ENCODE data around the gene GLRA3. TPM values are rescaled to one million over a fixed set of nuclear protein-coding genes. Genes with fewer than 3 reads are reported as not detected.
"Not testable (repeated sequence)": the region's sequence is repeated elsewhere in the genome, so short reads cannot be mapped to it uniquely, and the experiment has no call there.

GLRA3 gene
- total RNA-seq, 2 donors from 2014 or later: not detected

DNA sequence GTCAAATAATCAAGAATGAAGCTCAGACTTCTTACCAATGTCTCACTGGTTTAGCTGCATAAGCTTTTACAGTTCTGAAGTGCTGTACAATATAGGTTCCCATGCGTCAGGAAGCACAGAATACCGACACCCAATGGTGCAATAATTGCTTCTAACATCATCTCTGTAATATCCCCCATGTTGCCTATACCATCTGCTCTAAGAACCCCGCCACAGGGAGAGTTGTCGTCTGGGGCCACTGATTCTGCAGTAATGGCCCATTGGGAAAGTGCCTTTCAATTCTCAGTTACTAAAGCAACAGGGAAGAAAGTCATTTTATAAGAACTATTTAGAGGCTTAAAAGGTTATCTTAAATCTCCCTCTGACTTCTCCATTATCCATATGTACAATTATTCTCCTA is 94.9 kb downstream of the GLRA3 start:
- no peak for DNase-seq
- no peak for ATAC-seq
- intact Hi-C loops (cut with DNase I): no loop called here

DNA sequence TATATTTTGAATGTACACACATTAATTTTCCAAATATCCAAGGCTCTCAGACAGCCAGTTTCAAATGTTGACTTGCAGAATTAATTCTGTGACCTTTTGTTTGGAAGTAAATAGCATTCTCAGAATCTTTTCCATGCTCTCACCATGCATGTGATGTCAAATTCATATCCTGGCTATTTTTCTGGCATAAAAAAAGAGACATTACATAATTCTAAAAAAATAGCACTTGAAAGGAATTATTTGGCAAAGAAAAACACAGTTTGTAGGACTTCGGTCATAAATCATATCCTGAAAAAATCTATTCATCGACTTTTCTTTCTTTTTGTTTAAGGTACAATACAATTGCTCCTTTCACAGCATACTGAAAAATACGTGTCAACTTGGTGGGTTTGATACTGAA is 111.2 kb downstream of the GLRA3 start:
- ATAC-seq: no peak
- intact Hi-C loops (cut with DNase I): no loop called here
- no peak for DNase-seq

DNA sequence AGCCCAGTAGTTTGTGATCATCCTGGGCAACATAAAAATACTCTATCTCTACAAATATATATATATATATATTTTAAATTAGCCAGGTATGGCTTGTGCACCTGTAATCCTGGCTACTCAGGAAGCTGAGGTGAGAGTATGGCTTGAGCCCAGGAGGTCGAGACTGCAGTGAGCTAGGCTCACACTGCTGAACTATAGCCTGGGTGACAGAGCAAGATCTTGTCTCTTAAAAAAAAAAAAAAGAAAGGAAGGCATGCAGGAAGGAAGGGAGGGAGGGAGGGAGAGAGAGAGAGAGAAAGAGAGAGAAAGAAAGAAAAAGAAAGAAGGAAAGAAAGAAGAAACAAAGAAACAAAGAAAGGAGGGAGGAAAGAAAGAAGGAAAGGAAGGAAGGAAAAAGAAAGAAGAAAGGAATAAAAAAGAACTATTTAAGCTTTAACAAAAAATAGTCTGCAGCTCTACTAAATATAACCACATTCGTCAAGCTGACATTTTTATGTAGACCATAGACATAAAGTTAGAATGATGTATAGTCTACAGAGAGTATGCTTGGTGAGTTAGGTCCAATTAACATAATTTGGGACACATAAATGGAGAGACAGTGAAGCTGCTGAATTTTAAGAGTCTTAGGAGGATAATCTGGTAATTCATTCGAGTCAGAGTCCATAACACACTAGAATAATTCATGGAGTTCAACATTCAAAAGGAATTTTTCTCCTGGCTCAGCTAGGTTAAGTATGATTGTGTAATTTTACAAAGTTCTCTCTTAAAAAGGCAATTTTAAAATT is 111.9 kb downstream of the GLRA3 start:
- intact Hi-C loops (cut with DNase I): no loop called here
- DNase-seq (no peak), ATAC-seq (no peak)

DNA sequence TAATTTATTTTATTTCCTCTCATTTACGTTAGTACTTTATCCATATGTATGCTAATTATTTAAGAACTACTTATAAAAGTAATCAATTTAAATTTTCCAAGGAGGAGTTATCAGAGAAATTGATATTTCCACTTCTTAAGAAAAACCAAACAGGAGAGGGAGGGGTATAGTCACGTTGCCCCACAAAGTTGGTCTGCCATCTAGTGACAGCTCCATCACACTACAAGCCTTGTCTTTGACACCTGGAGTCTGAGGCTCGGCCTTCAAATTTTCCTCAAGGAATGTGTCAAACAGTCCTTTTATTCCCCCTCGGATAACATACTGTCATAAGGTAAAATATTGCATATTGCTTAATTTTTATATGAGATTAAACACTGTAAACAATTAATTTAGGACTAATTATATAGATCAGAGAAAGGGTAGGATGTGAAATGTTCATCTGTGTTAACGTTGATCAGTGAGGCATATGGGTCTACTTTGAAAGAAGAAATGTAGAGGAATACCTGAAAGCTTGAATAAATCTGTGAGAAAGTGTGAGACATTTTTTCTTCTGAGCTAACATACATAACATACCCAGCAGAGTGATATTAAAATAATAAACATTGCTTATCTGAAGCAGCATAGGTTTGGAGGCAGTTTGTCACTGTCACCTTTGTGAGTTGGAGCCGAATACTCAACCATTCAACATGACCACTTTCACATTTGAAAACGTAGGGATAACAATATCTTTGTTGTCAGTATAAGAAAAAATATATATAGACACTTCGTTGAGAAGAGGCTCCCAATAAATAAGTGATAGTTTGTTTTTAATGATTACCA is 114.4 kb downstream of the GLRA3 start:
- ATAC-seq (peak in 1 of 2 donors; percentile 45), DNase-seq (no peak)
- intact Hi-C loops (cut with DNase I): no loop called here

DNA sequence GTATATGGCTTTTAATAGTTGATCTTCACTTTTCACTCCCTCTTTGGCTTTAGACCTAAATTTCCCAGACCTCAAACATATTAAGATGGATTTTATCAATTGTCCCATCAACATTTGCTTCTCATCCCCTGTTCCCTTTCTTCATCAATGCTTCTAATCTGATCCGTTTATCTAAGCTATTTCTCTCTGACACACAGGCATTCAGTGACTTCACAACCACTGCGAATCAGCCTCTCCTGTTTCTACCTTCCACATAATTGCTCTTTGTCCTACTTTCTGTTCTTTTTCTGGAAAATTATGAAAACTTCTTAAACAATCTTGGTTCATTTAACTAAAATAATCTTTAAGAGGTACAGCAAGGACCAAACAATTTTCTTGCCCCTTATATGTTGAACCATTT is 115.2 kb downstream of the GLRA3 start:
- no peak for DNase-seq
- intact Hi-C loops (cut with DNase I): no loop called here
- no peak for ATAC-seq

DNA sequence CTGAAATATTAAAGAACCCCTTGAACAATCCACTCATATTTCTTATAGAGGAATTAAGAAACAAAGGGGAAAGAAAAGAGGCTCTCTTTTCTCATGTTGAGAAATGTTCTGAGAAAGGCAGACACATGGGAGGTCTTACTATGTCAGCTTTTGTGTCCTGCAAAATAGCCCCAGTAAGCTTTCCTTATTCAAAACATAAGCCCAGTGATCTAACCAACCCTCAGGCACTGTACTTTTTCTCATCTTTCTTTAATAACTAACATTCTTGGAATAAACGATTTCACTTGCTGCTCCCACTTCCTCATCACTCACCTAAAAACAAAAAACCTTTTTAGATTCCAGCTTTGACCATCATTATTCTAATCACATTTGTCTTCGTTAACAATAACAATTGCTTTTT is 115.9 kb downstream of the GLRA3 start:
- intact Hi-C loops (cut with DNase I): no loop called here
- DNase-seq: no peak
- no peak for ATAC-seq

DNA sequence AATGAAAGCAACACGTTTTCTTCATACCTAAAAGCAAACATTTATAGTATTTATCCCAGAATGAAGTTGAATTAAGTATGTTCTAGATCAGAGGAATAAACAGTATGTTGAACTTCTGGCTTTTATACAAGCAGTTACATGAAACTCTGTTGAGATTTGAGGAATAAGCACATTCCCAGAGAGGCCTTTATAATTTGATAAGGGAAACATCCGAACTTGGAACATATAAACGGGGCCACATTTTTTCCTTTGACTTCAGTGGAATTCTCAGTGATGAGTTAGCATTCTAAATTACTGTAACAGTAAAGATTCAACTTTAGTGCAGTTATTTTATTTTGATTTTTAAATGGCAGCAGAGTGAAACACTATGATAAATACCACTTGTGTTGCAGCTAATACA is 119.5 kb downstream of the GLRA3 start:
- DNase-seq (no peak), ATAC-seq (no peak)
- intact Hi-C loops (cut with DNase I): no loop called here

DNA sequence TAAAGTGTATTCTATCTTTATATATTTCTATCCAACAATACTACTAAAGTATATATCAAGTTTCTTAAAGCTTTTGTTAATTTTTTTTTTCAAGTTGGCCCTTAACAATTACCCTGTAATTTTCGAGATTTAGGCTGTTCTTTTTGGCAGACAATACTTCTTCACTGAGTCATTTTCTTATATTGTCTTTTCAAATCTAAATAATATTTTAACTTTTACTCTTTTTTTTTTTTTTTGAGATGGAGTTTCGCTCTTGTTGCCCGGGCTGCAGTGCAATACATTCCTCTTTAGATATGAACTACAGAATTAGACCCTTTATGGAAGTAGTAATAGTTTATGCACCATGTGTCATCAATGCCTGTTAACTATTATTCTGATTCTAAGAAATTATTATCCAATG is 120.7 kb downstream of the GLRA3 start:
- DNase-seq (no peak), ATAC-seq (no peak)
- intact Hi-C loops (cut with DNase I): no loop called here

DNA sequence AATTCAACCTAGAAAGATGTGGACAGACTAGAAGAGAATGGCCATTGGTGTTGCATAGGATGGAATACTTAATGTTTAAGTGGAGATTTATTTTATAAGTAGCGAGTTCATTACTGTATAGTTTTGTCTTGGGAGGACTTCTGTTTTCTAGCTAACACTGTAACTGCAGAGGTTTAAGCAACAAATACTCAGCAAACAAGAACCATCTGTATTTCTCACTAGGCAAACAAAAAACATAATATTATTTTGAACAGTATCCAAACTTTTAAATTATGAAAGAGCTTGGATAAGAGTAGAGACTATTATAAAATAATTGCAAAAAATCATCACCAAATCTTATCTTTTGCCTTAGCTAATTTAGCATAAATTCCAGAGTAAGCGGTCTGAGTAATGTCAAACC is 121.1 kb downstream of the GLRA3 start:
- DNase-seq: no peak
- ATAC-seq: peak in 1 of 2 donors; percentile 44
- intact Hi-C loops (cut with DNase I): no loop called here

DNA sequence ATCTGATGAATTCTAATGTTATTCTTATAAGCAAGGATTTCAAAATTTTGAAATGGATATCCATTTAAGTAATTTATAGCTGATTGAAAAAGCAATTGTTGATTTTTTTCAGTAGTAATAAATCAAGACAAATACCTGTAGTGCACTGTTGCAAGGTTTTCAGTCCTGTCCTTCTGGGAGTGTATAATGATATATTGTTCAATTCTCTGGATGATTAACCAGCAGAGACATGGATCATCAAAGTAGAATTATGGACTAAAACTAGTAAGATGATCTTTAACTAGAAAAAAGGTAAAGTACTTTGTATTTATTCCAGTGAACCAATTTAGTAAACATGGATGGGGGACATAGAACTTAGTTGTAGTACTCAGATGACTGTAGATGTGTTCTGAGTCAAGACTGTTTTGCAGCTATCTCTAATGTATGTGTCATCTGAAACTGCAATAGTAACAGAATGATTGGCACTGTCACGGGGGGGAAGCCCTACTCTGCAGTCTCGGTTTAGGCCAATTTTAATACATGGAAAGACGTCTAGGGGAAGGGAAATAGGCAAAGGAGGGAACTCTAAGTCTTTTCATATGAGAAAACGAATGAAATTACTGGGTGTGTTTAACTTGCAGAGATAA is 121.9 kb downstream of the GLRA3 start:
- ATAC-seq: no peak
- intact Hi-C loops (cut with DNase I): no loop called here
- no peak for DNase-seq

DNA sequence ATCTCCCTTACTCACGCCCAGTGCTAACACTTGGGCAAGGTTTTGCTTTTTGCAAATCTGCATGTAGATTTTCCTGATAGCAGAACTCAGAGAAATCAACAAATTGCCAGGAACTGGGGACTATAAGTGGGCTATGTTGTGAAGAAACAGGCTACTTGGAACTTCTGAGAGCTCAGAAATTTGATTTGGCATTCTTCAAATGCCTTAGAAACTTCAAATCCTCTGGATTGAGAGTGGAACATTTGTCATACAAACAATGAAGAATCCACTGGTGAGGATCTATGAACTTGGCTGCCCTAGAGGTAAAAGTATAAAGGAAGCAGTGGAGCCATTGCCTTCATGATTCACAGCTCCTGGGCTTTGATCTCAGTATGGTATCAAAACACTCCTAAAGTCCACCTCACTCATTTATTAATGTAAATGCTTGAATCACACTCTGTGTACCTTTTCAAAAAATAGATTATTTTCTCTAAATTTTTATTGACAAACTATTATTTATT is 126.0 kb downstream of the GLRA3 start:
- DNase-seq: no peak
- intact Hi-C loops (cut with DNase I): no loop called here
- no peak for ATAC-seq

DNA sequence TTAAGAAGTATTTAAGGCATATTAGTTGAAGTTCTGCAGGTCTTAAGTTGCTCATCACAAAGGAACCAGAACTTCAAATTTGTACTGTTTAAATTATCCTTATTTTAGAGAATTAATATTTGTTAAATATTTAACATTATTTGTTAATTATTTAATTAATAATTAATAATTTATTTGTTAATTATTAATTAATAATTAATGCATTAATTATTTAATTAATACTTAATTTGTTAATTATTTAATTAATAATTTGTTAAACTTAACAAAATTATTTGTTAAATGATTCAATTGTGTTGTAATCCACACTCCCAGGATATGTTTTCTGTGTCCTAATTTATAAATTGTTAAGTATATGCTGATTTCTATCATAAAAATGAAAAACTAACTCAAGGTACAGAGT is 129.4 kb downstream of the GLRA3 start:
- no peak for DNase-seq
- no peak for ATAC-seq
- intact Hi-C loops (cut with DNase I): no loop called here

DNA sequence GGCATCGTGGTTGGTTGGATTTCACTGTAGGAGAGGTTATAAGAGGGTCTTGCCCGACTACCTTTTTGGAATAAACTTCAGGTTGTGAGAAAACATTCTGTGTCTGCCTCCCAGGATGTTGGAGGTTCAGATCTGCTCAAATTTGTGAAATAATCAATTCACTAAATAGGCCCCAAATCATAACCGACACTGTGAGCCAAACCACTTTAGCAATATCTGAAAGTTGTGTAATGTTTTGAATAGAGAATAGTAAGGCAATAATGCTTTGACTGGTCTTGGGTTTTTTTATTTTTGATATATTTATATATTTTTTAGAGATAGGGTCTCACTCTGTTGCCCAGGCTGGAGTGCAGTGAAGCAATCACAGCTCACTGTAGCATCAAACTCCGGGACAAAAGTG is 131.2 kb downstream of the GLRA3 start:
- intact Hi-C loops (cut with DNase I): no loop called here
- ATAC-seq: no peak
- DNase-seq: no peak

DNA sequence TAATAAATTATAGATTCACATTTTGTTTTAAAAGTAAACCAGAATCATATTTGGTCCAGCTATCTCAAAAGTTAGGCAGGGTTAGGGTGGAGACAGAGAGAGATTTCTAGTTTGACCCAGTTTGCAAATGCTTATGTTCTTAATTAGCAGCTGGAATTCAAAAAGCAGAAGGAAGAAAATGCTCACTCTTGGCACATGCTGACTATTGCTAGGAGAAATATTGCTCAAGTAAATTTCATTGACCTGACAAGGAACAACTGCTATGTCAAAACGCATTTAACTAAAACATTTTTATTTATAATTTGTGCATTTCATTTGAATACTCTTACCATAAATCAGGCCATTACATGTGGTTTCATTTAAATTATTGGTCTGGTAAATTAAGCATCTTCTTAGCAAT is 131.8 kb downstream of the GLRA3 start:
- intact Hi-C loops (cut with DNase I): no loop called here
- ATAC-seq (peak; percentile 70 to 81), DNase-seq (no peak)

DNA sequence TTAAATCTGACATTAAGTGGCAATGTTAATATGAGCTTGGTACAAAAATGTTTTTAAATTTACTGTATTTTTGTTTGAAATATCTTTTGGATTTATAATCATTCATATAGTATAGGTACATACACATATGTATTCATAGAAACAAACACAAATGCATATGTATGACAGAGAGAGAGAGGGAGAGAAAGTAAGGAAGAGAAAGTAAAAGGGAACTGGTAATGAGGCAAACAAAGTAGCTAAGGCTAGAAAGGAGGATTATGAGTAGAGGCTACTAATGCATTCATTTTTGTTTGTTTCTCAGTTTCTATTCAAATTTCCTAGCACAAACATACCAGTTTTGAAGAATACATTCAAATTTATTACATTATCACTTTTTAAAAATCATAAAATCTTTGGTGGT is 132.4 kb downstream of the GLRA3 start:
- intact Hi-C loops (cut with DNase I): no loop called here
- DNase-seq: no peak
- no peak for ATAC-seq

DNA sequence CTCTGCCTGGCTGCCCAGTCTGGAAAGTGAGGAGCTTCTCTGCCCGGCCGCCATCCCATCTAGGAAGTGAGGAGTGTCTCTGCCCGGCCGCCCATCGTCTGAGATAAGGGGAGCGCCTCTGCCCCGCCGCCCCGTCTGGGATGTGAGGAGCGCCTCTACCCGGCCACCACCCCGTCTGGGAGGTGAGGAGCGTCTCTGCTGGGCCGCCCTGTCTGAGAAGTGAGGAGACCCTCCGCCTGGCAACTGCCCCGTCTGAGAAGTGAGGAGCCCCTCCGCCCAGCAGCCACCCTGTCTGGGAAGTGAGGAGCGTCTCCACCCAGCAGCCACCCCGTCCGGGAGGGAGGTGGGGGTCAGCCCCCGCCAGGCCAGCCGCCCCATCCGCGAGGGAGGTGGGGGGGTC is 137.2 kb downstream of the GLRA3 start:
- ATAC-seq; intact Hi-C loops (cut with DNase I): not testable (repeated sequence)
- DNase-seq: peak; percentile 17

DNA sequence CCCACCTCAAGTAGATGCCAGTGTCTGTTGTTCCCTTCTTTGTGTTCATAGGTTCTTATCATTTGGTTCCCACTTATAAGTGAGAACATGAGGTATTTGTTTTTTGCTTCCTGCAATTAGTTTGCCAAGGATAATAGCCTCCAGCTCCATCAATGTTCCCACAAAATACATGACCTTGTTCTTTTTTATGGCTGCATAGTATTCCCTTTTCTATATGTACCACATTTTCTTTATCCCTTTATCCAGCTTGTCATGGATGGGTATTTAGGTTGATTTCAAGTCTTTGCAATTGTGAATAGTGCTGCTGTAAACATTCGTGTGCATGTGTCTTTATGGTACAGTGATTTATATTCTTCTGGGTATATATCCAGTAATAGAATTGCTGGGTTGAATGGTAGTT is 138.4 kb downstream of the GLRA3 start:
- DNase-seq (no peak), ATAC-seq (no peak)

DNA sequence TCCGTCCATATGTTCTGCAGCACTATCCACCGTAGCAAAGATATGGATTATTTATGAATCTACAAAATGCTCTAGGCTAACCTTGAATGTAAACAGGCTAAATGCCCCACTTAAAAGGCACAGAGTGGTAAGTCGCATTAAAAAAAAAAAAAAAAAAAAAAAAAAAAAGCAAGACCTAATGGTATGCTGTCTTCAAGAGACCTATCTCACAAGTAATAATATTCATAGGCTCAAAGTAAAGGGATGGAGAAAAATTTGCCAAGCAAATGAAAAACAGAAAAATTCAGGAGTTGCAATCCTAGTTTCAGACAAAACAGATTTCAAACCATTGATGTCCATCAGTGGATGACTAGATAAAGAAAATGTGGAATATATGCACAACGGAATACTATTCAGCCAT is 139.4 kb downstream of the GLRA3 start:
- ATAC-seq: no peak
- no peak for DNase-seq
- intact Hi-C loops (cut with DNase I): no loop called here

More for the DNA sequence above, 138.4 kb downstream of the GLRA3 start:
- intact Hi-C loops (cut with DNase I): no loop called here

DNA sequence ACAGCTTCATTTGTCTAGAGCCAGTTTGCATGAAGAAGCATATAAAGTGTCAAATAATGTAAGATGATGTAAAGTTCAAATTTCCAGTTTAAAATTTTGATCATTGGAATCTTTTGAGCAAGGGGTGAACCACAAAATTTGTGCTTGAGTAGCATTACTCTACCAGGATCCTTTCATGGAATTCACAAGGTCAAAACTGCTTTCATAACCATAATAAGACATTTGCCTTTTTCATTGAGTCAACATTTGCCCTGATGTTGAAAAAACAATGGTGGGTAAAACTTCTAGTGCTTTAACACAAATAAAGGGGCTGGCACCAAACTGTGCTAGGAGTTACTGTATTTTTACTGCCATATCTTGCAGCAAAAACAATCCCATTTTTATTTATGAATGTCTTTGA is 142.2 kb downstream of the GLRA3 start:
- intact Hi-C loops (cut with DNase I): no loop called here
- no peak for ATAC-seq
- DNase-seq: no peak

DNA sequence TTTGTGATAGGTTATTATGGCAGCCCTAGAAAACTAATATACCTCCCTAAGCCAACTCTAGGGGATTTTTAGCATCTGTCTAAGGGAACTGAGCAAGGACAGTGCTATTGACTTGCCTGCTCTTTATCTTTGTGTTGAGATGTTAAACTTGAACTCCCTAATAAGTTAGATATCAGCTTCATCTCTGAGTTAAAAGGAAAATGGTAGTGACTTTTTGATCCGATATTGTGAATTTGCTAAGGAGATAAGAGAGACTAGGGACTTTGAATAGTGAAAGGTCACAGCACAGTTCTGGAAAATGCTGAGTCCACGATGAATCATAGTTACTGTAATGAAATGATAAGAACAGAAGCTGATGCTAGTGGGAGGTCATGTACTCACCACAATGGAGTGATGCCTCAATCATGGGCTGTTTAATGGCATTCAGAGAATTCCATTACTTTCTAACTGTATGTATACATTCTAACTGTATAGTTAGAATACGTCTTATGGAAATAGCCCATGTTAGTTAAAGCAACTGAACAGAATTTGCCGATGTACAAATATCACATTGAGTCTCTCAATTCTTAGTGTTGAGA is 147.2 kb downstream of the GLRA3 start:
- peak; percentile 34 to 73 for ATAC-seq
- DNase-seq: no peak
- intact Hi-C loops (cut with DNase I): no loop called here
